GM12878 (cell line): ENCODE results near the gene STAT3. TPM values are rescaled to one million over a fixed set of nuclear protein-coding genes. Genes with fewer than 3 reads are reported as not detected.

Source experiments
- ASH2L ChIP-seq: fragments of 300-600, 200-600 bp; sonication (generic); IDR thresholded peaks from 2 replicates; pipeline ENCODE4 v1.6.1; 2017; ENCODE audit warnings: low read depth, mild to moderate bottlenecking, borderline replicate concordance
- BACH1 ChIP-seq: fragments of 450-650 bp; IDR thresholded peaks from 2 replicates; pipeline ENCODE4 v1.6.1; 2017; ENCODE audit warnings: mild to moderate bottlenecking, borderline replicate concordance
- BCL11A ChIP-seq: IDR thresholded peaks from 2 replicates; pipeline ENCODE4 v1.6.1; 2011; ENCODE audit warnings: low read depth, low read length
- BCL3 ChIP-seq: IDR thresholded peaks from 2 replicates; pipeline ENCODE4 v1.6.1; 2011; ENCODE audit warnings: borderline replicate concordance, low read depth, mild to moderate bottlenecking, moderate library complexity, low read length; ENCODE audit not compliant: insufficient read depth, poor library complexity, severe bottlenecking
- BCLAF1 ChIP-seq: fragments of 450-650 bp; IDR thresholded peaks from 2 replicates; pipeline ENCODE4 v1.6.1; 2017; ENCODE audit warnings: antibody characterized with exemption, mild to moderate bottlenecking, moderate library complexity
- CHD2 ChIP-seq: IDR thresholded peaks from 2 replicates; pipeline ENCODE4 v1.6.1; 2011; ENCODE audit warnings: low read depth, low read length, improper control_type of control experiment, borderline replicate concordance
- EGR1 ChIP-seq, 2 experiments: IDR thresholded peaks; 1 replicate in 1 of 2; 2 replicates in 1 of 2; pipeline ENCODE4 v1.6.1; 2011 to 2012; ENCODE audit warnings: low read depth in 2 of 2, low read length in 2 of 2, borderline replicate concordance in 1 of 2, mild to moderate bottlenecking in 1 of 2, moderate library complexity in 1 of 2
- HDAC6 ChIP-seq: fragments of 200-600 bp; sonication (generic); IDR thresholded peaks from one replicate; pipeline ENCODE4 v1.8.0; 2017; ENCODE audit warnings: antibody characterized with exemption; ENCODE audit not compliant: unreplicated experiment
- KDM1A ChIP-seq: fragments of 200-600 bp; sonication (generic); IDR thresholded peaks from 2 replicates; pipeline ENCODE4 v1.6.1; 2016; ENCODE audit warnings: borderline replicate concordance
- RELA ChIP-seq: fragments of 450-650 bp; IDR thresholded peaks from 2 replicates; pipeline ENCODE4 v1.8.0; 2014; ENCODE audit warnings: borderline replicate concordance; ENCODE audit not compliant: partially characterized antibody
- SREBF2 ChIP-seq: IDR thresholded peaks from 2 replicates; pipeline ENCODE4 v1.6.1; 2012; ENCODE audit warnings: mild to moderate bottlenecking, low read length
- STAT3 ChIP-seq: IDR thresholded peaks from 2 replicates; pipeline ENCODE4 v1.6.1; 2011; ENCODE audit warnings: low read depth, low read length, improper control_type of control experiment
- TARDBP ChIP-seq: IDR thresholded peaks from 2 replicates; pipeline ENCODE4 v1.6.1; 2016; ENCODE audit warnings: borderline replicate concordance
- WRNIP1 ChIP-seq: IDR thresholded peaks from 2 replicates; pipeline ENCODE4 v1.6.1; 2011; ENCODE audit warnings: low read depth, low read length, improper control_type of control experiment, borderline replicate concordance
- YY1 ChIP-seq: IDR thresholded peaks from 2 replicates; pipeline ENCODE4 v1.6.1; 2011; ENCODE audit warnings: low read depth, mild to moderate bottlenecking, low read length
- ZNF207 ChIP-seq: fragments of 450-650 bp; IDR thresholded peaks from 2 replicates; pipeline ENCODE4 v1.6.1; 2014; ENCODE audit warnings: antibody characterized with exemption, mild to moderate bottlenecking, borderline replicate concordance
- ZNF217 ChIP-seq: fragments of 450-650 bp; IDR thresholded peaks from 2 replicates; pipeline ENCODE4 v1.6.1; 2017; ENCODE audit warnings: antibody characterized with exemption, mild to moderate bottlenecking
- polyA plus RNA-seq, 11 experiments: library from polyadenylated mRNA; depleted of rRNA in 4 of 11; unstranded in 6 of 11; stranded (reverse) in 5 of 11; fragments of >200 nt; fragmentation: Nextera tagmentation in 4 of 11; fragmentation: Illumina TruSeq in 1 of 11; extraction: Ambion mirVana in 4 of 11; extraction: Trizol in 1 of 11; gene quantifications; 1 replicate in 1 of 11; 2 replicates in 10 of 11; pipeline versions ENCODE4 v1.2.1 to v1.2.3, GENCODE V29; 2011 to 2016; ENCODE audit warnings: inconsistent platforms in 2 of 11, missing spikeins in 2 of 11, low read depth in 1 of 11
- total RNA-seq, 4 experiments: library from RNA; depleted of rRNA in 3 of 4; stranded (reverse); fragments of >200 nt in 3 of 4; fragmentation: Illumina TruSeq in 1 of 4; extraction: Trizol in 1 of 4; gene quantifications; 2 replicates each; pipeline versions ENCODE4 v1.2.1 to v1.2.3, GENCODE V29; 2013 to 2021
- TF ChIP-seq, protein P1 (sequence below): fragments of 450-650 bp; IDR thresholded peaks from 2 replicates; pipeline ENCODE4 v1.6.1; 2017; ENCODE audit warnings: mild to moderate bottlenecking, moderate library complexity
- TF ChIP-seq, protein P2 (sequence below): fragments of 450-650 bp; IDR thresholded peaks from 2 replicates; pipeline ENCODE4 v1.6.1; 2016; ENCODE audit warnings: mild to moderate bottlenecking
- TF ChIP-seq, protein P3 (sequence below): IDR thresholded peaks from 2 replicates; pipeline ENCODE4 v1.6.1; 2011; ENCODE audit warnings: low read depth, mild to moderate bottlenecking, low read length, moderate library complexity, borderline replicate concordance; ENCODE audit errors: extremely low read depth

STAT3 gene
- total and polyA plus RNA-seq, 10 of the 15 experiments (the other 5 are each of a cell fraction or from before 2014, with no cell fraction given) = 18.4 to 96.4 (median 60.9) TPM

DNA sequence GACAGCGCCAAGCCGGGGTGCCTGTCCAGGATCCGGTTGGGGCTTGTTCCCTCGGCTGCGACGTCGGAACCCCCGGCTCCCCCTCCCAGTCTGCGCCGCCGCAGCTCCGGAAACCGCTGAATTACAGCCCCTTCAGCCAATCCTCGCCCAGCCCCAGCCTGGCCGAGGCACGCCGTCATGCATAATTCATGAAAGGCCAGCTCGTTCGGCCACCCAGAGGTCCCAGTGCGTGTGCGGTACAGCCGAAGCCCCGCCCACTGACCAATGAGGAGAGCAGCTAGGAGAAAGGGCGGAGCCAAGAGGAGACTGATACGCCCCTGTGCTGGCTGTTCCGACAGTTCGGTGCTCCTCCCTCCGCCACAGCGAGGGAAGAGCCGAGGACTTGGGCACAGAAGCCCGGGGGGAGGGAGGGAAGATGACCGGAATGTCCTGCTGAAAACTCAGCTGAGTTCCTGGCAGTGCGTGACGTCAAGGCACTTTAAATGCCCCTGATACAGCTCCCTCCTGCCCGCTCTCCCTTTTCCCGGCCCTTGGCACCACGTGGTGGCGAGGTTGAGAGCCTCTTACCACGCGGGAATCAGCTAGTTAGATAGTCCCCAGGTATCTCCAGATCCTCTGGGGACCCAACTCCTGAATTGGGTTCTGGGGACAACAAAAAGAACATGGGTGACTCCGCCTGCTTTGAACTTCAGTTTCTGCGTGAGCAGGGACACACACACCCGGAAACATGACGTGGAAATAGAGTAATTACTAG is at the start of gene STAT3 (continued):
- TF ChIP-seq, protein P1, sequence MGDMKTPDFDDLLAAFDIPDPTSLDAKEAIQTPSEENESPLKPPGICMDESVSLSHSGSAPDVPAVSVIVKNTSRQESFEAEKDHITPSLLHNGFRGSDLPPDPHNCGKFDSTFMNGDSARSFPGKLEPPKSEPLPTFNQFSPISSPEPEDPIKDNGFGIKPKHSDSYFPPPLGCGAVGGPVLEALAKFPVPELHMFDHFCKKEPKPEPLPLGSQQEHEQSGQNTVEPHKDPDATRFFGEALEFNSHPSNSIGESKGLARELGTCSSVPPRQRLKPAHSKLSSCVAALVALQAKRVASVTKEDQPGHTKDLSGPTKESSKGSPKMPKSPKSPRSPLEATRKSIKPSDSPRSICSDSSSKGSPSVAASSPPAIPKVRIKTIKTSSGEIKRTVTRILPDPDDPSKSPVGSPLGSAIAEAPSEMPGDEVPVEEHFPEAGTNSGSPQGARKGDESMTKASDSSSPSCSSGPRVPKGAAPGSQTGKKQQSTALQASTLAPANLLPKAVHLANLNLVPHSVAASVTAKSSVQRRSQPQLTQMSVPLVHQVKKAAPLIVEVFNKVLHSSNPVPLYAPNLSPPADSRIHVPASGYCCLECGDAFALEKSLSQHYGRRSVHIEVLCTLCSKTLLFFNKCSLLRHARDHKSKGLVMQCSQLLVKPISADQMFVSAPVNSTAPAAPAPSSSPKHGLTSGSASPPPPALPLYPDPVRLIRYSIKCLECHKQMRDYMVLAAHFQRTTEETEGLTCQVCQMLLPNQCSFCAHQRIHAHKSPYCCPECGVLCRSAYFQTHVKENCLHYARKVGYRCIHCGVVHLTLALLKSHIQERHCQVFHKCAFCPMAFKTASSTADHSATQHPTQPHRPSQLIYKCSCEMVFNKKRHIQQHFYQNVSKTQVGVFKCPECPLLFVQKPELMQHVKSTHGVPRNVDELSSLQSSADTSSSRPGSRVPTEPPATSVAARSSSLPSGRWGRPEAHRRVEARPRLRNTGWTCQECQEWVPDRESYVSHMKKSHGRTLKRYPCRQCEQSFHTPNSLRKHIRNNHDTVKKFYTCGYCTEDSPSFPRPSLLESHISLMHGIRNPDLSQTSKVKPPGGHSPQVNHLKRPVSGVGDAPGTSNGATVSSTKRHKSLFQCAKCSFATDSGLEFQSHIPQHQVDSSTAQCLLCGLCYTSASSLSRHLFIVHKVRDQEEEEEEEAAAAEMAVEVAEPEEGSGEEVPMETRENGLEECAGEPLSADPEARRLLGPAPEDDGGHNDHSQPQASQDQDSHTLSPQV = no peak
- 0 out of 2 replicates have a peak, but pooled peaks have one; percentile 73 for TF ChIP-seq TARDBP
- TF ChIP-seq RELA = peak; percentile 79
- TF ChIP-seq KDM1A = no peak
- TF ChIP-seq CHD2 = peak; percentile 93
- TF ChIP-seq ZNF207 = peak; percentile 98
- TF ChIP-seq, protein P2, sequence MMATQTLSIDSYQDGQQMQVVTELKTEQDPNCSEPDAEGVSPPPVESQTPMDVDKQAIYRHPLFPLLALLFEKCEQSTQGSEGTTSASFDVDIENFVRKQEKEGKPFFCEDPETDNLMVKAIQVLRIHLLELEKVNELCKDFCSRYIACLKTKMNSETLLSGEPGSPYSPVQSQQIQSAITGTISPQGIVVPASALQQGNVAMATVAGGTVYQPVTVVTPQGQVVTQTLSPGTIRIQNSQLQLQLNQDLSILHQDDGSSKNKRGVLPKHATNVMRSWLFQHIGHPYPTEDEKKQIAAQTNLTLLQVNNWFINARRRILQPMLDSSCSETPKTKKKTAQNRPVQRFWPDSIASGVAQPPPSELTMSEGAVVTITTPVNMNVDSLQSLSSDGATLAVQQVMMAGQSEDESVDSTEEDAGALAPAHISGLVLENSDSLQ = peak; percentile 99
- TF ChIP-seq BCL11A = peak; percentile 64
- TF ChIP-seq STAT3 = peak; percentile 100
- TF ChIP-seq BACH1 = peak; percentile 52; the same call in 1 of the 2 replicates
- TF ChIP-seq HDAC6 = no peak
- no peak for TF ChIP-seq BCLAF1
- TF ChIP-seq YY1 = peak; percentile 82
- TF ChIP-seq BCL3 = peak; percentile 77
- TF ChIP-seq ASH2L = no peak
- TF ChIP-seq, protein P3, sequence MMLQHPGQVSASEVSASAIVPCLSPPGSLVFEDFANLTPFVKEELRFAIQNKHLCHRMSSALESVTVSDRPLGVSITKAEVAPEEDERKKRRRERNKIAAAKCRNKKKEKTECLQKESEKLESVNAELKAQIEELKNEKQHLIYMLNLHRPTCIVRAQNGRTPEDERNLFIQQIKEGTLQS = no peak
- peak; percentile 99; the same call in 1 of the 2 replicates for TF ChIP-seq WRNIP1
- TF ChIP-seq SREBF2 = no peak
- TF ChIP-seq ZNF217 = no peak
- TF ChIP-seq EGR1 (IDR thresholded peaks at IDR 0.05; ENCODE audit: borderline replicate concordance in 1 of 2, low read depth in 2 of 2, low read length in 2 of 2) = peak in 1 of 2 experiments; percentile 80; a peak in 2 of 3 replicates
